ENCODE measurements around the gene ST6GALNAC5. TPM values are rescaled to one million over a fixed set of nuclear protein-coding genes. Genes with fewer than 3 reads are reported as not detected.

ST6GALNAC5 gene
- total and polyA plus RNA-seq, 2 experiments from 2014 or later = 4.1 to 19.2 TPM

GRCh38 chr1:77037038-77037437 lies 169.8 kb downstream of the ST6GALNAC5 start (continued):
- TF ChIP-seq, protein P1, sequence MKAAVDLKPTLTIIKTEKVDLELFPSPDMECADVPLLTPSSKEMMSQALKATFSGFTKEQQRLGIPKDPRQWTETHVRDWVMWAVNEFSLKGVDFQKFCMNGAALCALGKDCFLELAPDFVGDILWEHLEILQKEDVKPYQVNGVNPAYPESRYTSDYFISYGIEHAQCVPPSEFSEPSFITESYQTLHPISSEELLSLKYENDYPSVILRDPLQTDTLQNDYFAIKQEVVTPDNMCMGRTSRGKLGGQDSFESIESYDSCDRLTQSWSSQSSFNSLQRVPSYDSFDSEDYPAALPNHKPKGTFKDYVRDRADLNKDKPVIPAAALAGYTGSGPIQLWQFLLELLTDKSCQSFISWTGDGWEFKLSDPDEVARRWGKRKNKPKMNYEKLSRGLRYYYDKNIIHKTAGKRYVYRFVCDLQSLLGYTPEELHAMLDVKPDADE (IDR thresholded peaks at IDR 0.05) = no peak
- TF ChIP-seq ZNF331 (CRISPR knock-in tag; IDR thresholded peaks at IDR 0.05; ENCODE audit: low read depth) (no peak), CREB1 (CRISPR knock-in tag; IDR thresholded peaks at IDR 0.05; ENCODE audit: low read depth) (no peak), ZNF114 (CRISPR knock-in tag; IDR thresholded peaks at IDR 0.05) (no peak), NANOG (IDR thresholded peaks at IDR 0.05; ENCODE audit: borderline replicate concordance) (no peak), STAT1 (IDR thresholded peaks at IDR 0.05; ENCODE audit: unreplicated experiment) (no peak), EZH2phosphoT487 (IDR thresholded peaks at IDR 0.05; ENCODE audit: unreplicated experiment) (no peak)
- TF ChIP-seq, protein P2, sequence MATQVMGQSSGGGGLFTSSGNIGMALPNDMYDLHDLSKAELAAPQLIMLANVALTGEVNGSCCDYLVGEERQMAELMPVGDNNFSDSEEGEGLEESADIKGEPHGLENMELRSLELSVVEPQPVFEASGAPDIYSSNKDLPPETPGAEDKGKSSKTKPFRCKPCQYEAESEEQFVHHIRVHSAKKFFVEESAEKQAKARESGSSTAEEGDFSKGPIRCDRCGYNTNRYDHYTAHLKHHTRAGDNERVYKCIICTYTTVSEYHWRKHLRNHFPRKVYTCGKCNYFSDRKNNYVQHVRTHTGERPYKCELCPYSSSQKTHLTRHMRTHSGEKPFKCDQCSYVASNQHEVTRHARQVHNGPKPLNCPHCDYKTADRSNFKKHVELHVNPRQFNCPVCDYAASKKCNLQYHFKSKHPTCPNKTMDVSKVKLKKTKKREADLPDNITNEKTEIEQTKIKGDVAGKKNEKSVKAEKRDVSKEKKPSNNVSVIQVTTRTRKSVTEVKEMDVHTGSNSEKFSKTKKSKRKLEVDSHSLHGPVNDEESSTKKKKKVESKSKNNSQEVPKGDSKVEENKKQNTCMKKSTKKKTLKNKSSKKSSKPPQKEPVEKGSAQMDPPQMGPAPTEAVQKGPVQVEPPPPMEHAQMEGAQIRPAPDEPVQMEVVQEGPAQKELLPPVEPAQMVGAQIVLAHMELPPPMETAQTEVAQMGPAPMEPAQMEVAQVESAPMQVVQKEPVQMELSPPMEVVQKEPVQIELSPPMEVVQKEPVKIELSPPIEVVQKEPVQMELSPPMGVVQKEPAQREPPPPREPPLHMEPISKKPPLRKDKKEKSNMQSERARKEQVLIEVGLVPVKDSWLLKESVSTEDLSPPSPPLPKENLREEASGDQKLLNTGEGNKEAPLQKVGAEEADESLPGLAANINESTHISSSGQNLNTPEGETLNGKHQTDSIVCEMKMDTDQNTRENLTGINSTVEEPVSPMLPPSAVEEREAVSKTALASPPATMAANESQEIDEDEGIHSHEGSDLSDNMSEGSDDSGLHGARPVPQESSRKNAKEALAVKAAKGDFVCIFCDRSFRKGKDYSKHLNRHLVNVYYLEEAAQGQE (IDR thresholded peaks at IDR 0.05; ENCODE audit: unreplicated experiment) = no peak

DNA sequence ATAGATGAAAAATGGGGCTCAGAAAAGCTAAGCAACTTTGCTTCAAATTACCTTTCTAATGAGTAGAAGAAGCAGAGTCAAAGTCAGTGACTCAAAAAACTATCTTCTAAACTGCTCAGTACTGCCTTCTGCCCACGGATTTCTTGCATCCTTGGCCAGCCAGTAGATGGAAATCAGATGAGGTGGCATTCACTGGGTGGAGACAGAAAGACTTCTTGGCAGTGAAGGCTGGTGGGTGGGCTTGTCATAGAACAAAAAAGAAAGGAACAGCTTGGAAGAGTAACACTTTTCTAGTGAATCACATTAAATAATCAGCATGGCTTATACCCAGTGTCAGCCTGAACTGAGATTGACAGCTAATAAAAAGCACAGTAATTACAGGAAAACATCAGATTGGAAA lies 170.7 kb downstream of the ST6GALNAC5 start:
- peaks cover 4% of the 10 kb centered on the region for H3K27me3 Mint-ChIP-seq (ENCODE audit: insufficient read depth, low read depth, poor library complexity)
- Histone ChIP-seq H3F3A (replicated peaks; ENCODE audit: low read depth) (no peaks in the 10 kb centered on the region), H3K4me1 (ENCODE audit: insufficient read depth) (no peaks in the 10 kb centered on the region), H3K79me2 (replicated peaks; ENCODE audit: insufficient read depth) (no peaks in the 10 kb centered on the region), H3K9me2 (ENCODE audit: insufficient read depth) (no peaks in the 10 kb centered on the region), H3K36me3 (ENCODE audit: insufficient read depth) (no peaks in the 10 kb centered on the region), H3K4me3 (no peak overlapping the region), H3K27me3 (ENCODE audit: insufficient read depth) (no peaks in the 10 kb centered on the region), H3K27ac (ENCODE audit: low read depth) (no peak overlapping the region), H2AFZ (no peak overlapping the region), H3K4me2 (no peak overlapping the region), H4K20me1 (replicated peaks; ENCODE audit: insufficient read depth) (no peaks in the 10 kb centered on the region)
- H3K4me1 Mint-ChIP-seq = peaks cover 6% of the 10 kb centered on the region
- no peak overlapping the region for H3K4me3 Mint-ChIP-seq
- DNase-seq (ENCODE audit: low spot score) (no peak), ATAC-seq (no peak)
- H3K36me3 Mint-ChIP-seq (ENCODE audit: low read depth) = peaks cover 3% of the 10 kb centered on the region; the same call in 2 of the 3 replicates
- H3K27ac Mint-ChIP-seq = no peak overlapping the region
- peaks cover 5% of the 10 kb centered on the region; the same call in 2 of the 3 replicates for H3K9me3 Mint-ChIP-seq
- TF ChIP-seq, protein P2 (IDR thresholded peaks at IDR 0.05; ENCODE audit: unreplicated experiment) = no peak
- TF ChIP-seq NANOG (IDR thresholded peaks at IDR 0.05; ENCODE audit: borderline replicate concordance) (no peak), POLR2AphosphoS5 (IDR thresholded peaks at IDR 0.05; ENCODE audit: low read depth) (no peak), EZH2phosphoT487 (IDR thresholded peaks at IDR 0.05; ENCODE audit: unreplicated experiment) (no peak), STAT1 (IDR thresholded peaks at IDR 0.05; ENCODE audit: unreplicated experiment) (no peak), CTCF (conservative IDR thresholded peaks at IDR 0.05; ENCODE audit: low read depth in 2 of 2) (no peak), JUNB (IDR thresholded peaks at IDR 0.05; ENCODE audit: unreplicated experiment) (no peak), ZNF331 (CRISPR knock-in tag; IDR thresholded peaks at IDR 0.05; ENCODE audit: low read depth) (no peak)
- TF ChIP-seq, protein P1 (IDR thresholded peaks at IDR 0.05) = no peak
